NK-92 (cell line): ENCODE data around the gene CBLC.

Experiments used
- DNase-seq: peaks from one replicate; lab custom pipeline; 2025; ENCODE audit not compliant: unreplicated experiment; lab: John Stamatoyannopoulos, UW

Gene CBLC

DNA sequence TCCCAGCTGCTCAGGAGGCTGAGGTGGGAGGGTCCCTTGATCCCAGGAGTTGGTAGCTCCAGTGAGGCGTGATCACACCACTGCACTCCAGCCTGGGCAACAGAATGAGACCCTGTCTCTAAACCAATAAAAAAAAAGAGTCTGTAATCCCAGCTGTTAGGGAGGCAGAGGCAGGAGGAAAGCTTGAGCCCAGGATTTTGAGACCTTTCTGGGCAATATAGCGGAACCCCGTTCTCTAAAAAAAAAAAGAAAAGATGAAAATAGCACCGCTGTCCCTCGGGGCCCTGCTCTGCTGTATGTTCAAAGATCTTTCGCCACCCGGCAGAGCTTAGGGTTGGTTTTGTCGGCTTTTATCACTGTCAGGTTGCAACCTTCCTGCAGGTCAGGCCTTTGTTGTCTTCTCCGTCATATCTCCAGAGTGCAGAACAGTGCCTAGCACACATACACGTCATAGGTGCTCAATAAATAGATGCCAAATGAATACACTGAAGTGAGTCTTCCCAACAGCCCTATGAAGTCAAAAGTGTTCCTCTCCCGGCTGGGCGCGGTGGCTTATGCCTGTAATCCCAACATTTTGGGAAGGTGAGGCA, 17.8 kb downstream of the CBLC start:
- DNase-seq = no peak

DNA sequence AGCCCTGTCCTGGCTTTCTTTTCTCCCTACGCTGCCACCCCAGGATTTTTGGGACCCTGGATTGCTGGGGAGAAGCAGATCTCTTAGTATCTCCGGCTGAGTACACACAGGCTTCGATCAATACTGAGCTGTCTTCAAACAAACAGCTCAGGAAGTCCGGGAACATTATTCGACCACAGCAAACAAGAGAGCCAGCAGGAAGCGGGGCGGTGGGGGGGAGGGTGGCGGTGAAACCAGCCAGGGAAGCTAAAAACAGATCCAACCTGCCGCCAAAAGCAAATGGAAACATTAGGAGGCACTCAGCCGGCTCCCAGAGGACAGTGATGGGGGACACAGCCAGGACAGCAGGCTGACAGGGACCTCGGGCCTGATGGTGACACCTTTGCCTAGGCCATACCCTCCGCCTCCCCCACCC, 19.0 kb downstream of the CBLC start:
- no peak for DNase-seq

DNA sequence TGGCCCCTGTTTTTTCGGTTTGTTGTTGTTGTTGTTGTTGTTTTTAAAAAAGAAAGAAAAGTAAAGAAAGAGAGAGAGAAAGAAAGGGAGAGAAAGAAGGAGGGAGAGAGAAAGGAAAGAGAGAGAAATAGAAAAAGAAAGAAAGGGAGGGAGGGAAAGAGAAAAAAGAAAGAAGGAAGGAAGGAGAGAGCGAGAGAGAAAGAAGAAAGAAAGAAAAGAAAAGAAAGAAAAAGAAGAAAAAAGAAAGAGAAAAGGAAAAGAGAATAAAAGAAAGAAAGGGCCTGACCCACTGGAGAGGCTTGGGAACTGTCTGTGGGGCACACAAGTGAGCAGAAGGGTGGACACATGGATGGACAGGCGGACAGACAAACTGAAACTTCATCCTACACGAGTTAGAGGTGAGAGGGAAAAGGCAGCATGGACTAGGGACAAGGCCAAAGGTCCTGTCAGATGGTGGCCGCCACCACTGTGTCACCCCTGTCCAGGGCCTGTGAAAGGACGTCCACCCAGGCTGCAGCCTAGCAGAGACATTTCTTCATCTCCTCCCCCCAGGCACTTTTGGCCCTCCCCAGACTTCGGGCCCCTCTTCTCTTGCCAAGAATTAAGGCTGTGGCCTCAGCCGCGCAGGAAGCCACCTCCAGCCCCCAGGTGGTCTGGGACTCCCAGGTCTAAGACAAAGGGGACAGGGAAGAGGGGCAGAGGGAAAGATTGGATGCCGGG, 22.1 kb downstream of the CBLC start:
- DNase-seq = no peak

DNA sequence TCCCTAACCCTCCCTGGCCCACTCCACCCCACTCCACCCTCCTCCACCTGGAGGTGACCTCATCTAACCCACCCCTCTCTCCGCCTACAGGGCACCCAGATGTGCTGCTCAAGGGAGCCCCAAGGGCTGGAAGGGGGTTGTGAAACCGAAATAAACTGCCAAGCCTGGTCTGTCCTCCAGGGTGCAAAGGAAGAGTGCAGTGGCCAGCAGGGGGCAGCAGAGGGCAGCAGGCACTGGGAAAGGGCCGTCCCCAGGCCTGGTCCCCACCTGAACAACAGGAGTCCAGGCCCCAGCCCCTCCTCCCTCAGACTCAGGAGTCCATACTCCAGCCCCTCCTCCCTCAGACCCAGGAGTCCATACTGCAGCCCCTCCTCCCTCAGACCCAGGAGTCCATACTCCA, 22.8 kb downstream of the CBLC start:
- no peak for DNase-seq

DNA sequence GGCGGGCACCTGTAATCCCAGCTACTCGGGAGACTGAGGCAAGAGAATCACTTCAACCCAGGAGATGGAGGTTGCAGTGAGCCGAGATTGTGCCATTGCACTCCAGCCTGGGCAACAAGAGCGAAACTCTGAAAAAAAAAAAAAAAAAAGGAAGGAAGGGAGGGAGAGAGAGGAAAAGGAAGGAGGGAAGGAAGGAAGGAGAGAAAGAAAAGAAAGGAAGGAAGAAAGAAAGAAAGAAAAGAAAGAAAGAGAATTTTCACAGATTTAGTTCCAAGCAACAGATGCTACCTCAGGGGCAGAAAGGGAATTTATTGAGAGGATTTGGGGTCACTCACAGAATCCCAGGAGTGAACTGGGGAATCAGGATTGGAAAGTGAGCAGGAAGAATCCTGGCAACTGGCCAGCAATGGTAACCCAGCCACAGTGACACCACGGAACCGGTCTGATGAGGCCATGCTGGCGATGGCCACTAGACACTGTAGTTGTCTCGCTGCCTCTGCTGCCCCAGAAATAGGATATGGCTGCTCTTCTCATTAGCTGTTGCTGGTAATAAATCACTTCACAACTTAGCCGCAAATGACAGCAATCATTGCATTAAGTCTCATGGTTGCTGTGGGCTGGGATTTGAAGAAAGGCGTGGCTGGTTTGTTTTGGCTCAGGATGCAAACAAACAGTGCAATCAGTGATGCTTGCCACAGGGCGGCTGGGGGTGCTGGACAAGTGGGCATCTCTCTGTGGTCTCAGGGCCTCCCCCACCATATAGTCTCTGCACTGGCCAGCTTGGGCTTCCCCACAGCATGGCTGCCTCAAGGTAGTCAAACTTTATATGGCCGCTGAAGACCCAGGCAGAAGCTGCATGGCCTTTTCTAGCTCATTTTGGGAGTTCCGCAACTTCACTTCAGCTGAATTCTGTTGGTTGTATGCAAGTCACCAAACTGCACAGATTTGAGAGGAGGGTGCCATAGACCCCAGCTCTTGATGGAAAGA, 26.0 kb downstream of the CBLC start:
- DNase-seq = no peak

DNA sequence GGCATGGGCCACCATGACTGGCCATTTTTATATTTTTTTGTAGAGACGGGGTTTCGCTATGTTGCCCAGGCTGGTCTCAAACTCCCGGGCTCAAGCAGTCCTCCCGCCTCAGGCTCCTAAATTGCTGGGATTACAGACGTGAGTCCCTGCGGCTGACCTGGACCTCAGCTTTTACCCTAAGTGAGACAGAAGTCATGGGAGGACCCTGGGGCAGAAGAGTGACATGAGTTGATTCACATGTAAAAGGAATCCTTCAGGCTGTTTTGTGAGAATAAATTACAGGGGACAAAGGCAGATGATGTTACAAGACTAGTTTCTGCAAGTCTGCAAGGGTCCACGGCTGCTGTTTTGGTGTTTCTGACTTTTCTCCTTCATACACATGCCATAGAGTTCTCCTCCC, 28.6 kb downstream of the CBLC start:
- DNase-seq = no peak

DNA sequence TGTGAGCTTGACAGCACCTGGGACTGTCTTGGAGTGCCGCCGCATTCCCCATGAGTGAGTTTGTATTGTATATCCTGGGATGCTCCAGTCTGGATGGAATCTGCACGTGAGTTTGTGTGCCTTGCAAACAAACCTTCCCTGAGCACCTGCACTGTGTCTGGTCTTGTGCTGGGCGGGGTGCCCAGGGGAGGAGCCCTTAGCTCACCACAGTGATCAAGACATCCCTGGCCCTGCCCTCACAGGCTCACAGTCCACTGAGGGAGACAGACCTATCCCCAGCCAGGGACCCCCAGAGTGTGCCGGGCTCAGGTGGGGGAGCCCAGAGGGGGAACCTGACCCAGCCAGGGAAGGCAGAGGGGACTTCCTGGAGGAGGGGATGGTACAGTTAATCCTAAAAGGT, 29.5 kb downstream of the CBLC start:
- no peak for DNase-seq

DNA sequence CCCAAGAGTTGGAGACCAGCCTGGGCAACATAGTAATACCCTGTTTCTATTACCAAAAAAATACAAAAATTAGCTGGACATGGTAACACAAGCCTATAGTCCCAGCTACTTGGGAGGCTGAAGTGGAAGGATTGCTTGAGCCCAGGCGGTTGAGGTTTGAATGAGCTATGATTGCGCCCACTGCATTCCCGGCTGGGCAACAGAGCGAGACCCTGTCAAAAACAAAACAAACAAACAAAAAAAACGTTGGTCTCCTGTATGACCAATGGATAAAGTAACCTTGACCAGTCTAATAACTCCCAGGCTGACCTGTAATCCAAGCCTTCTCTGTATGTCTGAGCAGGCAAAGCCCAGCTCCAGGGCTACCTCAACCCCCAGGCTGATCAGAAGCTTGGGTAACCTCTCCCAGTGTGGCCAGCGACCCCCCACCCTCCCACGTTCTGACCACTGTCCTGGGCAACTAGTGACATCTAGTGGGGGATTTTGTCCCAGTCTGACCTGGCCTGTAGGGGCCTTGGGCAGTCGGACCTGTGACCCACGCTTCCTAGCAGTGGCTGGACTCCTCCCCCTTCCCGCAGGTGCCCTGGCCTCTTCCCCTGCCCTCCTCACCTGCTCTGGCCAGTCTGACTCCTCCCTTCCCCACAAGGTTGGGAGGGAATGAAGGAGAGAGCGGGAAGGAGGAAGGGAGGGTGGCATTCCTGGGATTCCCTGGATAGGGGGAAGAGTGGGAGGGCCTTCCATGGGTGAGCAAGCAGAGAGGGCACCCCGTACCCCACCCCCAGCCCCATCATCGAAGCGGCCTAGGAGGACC, 30.2 kb downstream of the CBLC start:
- DNase-seq = no peak

DNA sequence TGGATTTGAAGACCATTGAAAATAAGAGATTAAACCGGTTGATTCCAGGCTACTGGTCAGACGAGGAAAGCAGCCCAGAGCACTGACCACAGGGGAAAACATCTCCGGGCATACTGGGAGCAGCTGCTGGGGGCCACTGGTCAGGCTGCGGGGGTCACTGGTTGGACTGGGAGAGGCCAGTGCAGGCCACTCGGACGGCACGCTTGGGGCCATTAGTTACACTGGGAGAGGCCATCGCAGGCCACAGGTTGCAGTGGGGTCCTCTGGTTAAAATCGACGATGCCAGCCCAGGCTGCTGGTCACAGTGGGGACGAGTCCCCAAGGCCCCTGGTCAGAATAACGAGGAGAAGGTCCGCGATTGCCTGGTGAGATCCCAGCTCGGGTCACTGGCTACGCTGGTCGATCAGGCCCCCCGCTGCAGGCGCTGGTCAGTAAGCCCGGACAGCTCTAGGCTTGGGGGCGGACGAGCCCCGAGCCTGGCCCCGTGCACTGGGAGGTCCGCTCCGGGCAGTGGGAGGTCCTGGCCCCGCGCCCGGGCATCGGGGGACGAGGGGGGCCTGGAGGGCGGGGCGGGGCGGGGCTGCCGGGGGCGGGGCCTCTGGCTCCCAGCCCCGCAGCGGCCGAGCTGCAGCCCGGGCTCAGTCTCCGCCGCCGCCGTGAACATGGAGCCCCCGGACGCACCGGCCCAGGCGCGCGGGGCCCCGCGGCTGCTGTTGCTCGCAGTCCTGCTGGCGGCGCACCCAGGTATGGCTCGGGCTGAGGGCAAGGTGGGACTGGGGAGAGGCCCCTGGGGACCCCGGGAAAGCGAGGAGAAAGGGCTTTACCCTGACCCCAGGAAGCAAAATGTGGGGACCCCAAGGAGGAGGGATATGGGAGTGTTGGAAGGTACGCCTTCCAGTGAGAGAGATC, 31.0 kb downstream of the CBLC start, which contains the start of gene BCAM:
TSS of gene BCAM (plus strand) at position 641 of the 909 bp plus-strand sequence. CDS start at position 663, 22 bp downstream.
- no peak for DNase-seq

DNA sequence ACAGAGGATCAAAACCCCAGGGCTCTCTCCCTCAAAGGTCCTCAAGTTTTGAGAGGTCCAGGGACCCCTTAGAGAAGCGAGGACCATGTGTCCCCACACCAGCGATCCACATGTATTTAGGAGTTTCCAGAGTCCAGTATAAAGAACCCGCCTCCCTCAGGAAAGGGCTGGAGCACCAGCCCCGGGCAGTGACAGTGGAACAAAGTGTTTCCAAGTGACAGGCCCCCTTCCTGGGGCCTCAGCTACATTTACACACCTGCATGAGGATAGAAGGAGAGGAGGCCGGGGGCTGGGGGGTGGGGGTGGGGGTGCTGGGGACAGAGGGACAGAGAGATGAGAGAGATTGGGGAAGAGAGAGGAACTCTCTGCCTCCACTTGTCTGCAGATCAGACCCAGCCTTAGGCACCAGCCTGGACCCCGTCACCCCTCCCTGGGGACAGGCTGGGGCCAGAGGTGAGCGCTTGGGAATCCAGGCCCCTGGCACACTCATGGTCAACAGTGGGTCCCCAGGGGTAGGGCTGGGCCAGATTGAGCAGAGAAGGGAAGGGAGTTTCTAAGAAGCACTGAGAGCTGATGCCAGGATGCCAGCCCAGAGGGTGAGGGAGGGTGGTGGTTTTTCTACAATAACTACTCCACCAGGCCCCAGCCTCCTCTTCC, 32.0 kb downstream of the CBLC start:
- DNase-seq = no peak

DNA sequence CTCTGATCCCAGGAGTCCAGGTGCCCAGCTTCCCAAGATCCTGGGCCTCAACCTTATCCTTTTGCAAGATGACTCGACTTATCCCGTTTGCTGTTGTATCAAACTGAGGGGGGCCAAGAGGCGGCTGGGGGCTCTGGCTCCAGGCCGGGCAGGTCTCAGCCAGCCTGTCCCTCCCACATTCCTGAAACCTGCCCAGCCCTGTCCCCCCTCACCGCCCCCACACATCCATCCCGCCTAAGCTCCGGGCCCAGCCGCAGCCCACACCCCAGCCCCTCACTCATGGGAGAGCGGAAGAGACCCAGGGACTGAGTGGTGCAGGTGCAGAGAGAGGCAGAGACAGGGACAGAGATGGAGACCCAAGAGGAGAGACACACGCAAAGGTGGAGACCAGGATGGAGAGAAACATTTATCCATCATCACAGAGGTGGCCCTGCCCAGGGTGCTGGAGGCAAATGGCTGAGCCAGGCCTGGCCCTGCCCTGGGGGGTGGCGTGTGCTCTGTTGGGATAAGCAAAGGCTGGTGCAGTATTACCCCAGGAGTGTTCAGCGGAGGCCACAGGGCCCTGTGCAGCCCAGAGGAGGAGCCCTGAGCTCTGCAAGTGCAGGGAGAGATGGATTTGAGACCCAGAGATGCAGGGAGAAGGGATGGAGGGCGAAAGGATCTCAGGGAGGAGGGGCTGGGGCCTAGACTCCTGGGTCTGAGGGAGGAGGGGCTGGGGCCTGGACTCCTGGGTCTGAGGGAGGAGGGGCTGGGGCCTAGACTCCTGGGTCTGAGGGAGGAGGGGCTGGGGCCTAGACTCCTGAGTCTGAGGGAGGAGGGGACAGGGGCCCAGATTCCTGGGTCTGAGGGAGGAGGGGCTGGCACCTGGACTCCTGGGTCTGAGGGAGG, 32.8 kb downstream of the CBLC start:
- DNase-seq = no peak

DNA sequence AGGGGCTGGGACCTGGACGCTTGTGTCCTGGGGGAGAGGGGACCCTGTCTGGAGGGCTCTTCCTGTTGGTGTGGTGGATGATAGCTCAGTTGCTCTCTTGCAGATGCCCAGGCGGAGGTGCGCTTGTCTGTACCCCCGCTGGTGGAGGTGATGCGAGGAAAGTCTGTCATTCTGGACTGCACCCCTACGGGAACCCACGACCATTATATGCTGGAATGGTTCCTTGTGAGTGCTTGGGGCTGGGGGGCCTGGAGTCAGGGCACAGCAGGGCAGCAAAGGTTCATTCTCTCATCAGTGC, 33.4 kb downstream of the CBLC start:
- DNase-seq = no peak

DNA sequence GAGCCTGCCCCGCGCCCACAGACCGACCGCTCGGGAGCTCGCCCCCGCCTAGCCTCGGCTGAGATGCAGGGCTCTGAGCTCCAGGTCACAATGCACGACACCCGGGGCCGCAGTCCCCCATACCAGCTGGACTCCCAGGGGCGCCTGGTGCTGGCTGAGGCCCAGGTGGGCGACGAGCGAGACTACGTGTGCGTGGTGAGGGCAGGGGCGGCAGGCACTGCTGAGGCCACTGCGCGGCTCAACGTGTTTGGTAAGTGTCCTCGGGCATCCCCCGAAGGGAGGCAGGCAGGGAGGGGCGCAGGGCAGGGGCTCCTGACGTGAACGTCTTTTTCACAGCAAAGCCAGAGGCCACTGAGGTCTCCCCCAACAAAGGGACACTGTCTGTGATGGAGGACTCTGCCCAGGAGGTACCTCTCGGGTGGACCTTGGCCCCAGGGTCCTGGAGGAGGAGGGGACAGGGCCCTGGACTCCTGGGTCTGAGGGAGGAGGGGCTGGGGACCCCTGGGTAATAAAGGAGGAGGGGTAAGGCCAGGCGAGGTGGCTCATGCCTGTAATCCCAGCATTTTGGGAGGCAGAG, 34.5 kb downstream of the CBLC start:
- DNase-seq = no peak

DNA sequence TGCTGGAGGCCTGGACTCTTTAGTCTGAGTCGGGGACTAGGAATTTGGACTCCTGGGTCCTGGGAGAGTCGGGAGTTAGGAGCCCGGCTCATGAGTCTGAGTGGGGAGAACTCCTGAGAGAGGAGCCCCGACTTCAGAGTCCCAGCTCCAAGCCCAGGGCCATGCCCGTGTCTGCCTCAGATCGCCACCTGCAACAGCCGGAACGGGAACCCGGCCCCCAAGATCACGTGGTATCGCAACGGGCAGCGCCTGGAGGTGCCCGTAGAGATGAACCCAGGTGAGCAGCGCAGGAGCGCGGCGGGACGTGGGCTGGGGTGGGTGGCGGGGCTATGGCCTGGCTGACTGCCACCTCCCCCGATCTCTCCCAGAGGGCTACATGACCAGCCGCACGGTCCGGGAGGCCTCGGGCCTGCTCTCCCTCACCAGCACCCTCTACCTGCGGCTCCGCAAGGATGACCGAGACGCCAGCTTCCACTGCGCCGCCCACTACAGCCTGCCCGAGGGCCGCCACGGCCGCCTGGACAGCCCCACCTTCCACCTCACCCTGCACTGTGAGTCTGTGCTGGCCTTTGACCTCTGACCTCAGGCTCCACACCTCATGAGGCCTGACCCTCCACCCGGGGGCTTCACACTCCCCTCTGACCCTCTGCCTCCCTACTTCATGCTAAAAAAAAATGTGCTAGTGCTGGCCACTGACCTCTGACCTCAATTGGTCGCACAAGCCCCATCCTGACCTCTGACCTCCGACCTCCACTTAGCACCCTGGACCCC, 35.6 kb downstream of the CBLC start:
- DNase-seq = no peak

DNA sequence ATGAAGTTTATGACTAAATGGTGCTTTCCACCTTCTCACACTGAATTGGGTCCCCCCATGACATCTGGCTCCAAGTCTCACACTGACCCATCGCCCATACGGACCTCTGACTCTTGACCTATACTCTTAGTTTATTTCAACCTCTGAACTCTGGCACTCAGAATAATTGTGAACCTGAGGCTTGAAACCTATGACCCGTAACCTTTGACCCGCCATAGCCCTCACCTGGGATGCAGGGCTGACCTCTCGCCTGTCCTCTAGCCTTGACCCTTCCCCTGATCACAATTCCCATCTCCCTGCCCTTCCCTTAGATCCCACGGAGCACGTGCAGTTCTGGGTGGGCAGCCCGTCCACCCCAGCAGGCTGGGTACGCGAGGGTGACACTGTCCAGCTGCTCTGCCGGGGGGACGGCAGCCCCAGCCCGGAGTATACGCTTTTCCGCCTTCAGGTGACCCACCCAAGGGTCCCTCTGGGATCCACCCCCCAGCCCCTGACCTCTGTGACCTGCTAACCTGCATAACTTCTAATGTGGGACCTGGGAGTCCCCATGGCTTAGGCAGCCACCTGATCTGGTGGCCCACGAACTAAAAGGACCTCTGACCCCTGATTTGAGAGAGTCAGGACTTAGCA, 36.3 kb downstream of the CBLC start:
- DNase-seq = no peak

DNA sequence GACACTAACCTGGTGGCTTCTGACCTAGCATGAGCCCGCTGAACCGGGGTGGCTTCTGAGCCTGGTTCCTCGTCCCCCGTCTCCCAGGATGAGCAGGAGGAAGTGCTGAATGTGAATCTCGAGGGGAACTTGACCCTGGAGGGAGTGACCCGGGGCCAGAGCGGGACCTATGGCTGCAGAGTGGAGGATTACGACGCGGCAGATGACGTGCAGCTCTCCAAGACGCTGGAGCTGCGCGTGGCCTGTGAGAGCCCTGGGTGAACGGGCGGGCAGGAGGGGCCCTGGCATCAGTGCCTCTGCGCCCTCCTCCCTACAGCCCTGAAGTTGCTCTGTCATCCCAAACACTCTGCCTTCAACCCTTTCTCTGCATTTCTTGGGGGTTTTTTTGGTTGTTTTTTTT, 36.8 kb downstream of the CBLC start:
- DNase-seq = no peak

DNA sequence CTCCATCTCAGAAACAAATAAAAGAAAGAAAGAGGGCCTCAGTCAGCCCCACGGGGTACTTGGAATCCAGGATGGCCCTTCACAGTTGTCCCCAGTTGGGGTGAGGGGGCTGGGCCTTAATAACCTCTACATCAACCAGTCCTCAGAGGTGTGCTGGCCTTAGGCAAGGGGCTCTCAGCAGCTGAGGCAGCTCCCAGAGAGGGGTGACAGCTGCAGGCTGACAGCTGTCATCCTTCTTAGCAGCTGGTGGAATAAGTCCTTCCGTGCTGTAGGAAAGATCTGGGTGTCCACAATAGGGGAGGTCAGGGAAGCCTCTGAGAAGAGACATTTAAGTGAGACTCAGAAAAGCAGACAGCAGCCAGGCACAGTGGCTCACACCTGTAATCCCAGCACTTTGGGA, 38.6 kb downstream of the CBLC start:
- no peak for DNase-seq
